Activated T-helper 1 cell treated with anti-CD3 and anti-CD28 coated beads, Interleukin-2, amount 50 U/mL, for 16 hours (primary cell): ENCODE results near the gene TMEM106A.
A peak's percentile ranks its signal among the peaks of the same experiment; 100 is the strongest.
"Not testable (repeated sequence)": the region's sequence is repeated elsewhere in the genome, so short reads cannot be mapped to it uniquely, and the experiment has no call there.

ENCODE experiments used
- DNase-seq, 2 donors: peaks; one replicate each; pipeline ENCODE4 v3.0.0-alpha.2; 2020; ENCODE audit warnings: low read depth in 1 of 2, low spot score in 1 of 2

The TMEM106A gene

GRCh38 chr17:43215341-43215740 lies 3.7 kb downstream of the TMEM106A start:
- no peak for DNase-seq

- no peak for DNase-seq
Observed at GRCh38 chr17:43216369-43216761, 4.7 kb downstream of the TMEM106A start.

GRCh38 chr17:43216762-43217613 lies 5.3 kb downstream of the TMEM106A start:
- DNase-seq = no peak

GRCh38 chr17:43217614-43218087 lies 6.0 kb downstream of the TMEM106A start:
- DNase-seq = no peak

- DNase-seq = no peak
Observed at GRCh38 chr17:43219001-43219400, 7.3 kb downstream of the TMEM106A start.

GRCh38 chr17:43219746-43220380 lies 8.2 kb downstream of the TMEM106A start:
- no peak for DNase-seq

GRCh38 chr17:43220511-43221125 lies 8.9 kb downstream of the TMEM106A start:
- no peak for DNase-seq

- DNase-seq = no peak
Observed at GRCh38 chr17:43224146-43224705, 12.6 kb downstream of the TMEM106A start.

GRCh38 chr17:43226393-43226792 lies 14.7 kb downstream of the TMEM106A start:
- no peak for DNase-seq

GRCh38 chr17:43228020-43228782 lies 16.5 kb downstream of the TMEM106A start, which contains the start of gene CCDC200:
CCDC200 (minus strand) TSS chr17:43228623; CDS start chr17:43228554, 69 bp downstream.
- not testable (repeated sequence) for DNase-seq

- DNase-seq = not testable (repeated sequence)
Observed at GRCh38 chr17:43231205-43232020, 19.7 kb downstream of the TMEM106A start.

- DNase-seq = peak in 1 of 2 donors; percentile 36
Observed at GRCh38 chr17:43232021-43232699, 20.5 kb downstream of the TMEM106A start.

- DNase-seq = not testable (repeated sequence)
Observed at GRCh38 chr17:43233263-43233662, 21.6 kb downstream of the TMEM106A start.

- DNase-seq = not testable (repeated sequence)
Observed at GRCh38 chr17:43233877-43234276, 22.2 kb downstream of the TMEM106A start, which contains the start of gene RNU2-1. RNU2-1 (minus strand) TSS chr17:43233977.

GRCh38 chr17:43239597-43239996 lies 27.9 kb downstream of the TMEM106A start:
- not testable (repeated sequence) for DNase-seq

GRCh38 chr17:43240596-43241352 lies 29.1 kb downstream of the TMEM106A start:
- not testable (repeated sequence) for DNase-seq

- not testable (repeated sequence) for DNase-seq
Observed at GRCh38 chr17:43246456-43246855, 34.8 kb downstream of the TMEM106A start.
